ENCODE data around the gene AFF3.

AFF3 gene

DNA sequence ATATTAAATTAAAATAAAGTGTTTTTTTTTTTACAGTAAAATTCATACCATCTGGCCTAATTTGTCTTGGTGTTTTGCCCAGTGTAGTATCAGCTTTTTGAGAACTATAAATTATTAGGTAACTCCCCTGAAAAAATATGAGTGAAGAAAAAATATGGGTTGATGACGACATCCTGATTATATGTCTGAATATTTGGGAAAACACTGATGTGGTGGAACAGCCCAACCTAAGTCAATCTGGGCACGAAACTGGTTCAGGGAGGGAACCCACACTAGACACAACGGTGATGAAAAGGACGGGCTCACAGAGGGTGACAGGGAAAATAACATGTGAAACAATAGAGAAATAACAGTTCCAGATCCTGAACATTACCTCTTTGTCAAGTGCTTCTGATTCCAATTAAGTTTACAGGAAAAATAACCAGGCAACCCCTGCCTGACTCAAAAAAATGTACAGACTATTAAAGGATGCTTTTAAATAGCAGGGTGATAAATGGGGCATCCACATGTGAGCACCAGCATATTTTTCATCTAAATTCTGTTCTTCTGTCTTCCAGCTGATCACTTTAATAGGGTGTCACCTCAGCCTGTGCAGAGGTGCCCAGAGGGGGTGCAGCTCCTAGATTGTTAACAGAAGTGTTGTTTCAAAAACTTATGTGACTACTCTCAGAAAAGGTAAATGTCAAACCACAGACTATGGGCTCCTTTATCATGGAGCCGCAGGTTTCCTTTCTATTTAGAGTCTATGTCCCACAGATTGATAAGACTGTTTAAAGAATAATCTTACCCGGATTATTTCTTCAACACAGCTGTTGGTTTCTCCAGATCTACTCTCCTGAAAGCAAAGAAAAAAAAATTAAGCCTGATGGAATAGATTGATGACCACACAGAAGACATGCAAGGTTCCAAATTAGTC is 305.4 kb downstream of the AFF3 start:
- peaks cover 22% of the 10 kb centered on the region for H3K4me1 Mint-ChIP-seq

DNA sequence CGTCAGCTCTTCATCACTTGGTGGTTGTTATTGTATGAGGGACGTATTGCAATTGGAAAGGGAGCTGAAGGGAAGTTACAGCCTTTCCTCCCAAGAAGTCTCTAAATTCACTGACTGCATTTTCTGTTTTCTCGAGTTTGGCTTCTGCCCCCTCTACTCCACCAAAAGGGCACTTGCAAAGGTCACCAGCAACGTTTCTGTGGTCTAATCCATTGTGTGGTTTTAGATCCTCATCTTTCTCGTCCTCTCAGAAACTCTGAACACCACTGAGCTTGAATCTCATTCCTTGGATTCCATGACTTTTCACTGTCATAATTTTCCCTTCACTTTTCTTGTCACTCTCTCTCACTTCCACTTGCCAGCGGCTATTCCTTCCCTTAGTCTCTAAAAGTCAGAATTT is 308.0 kb downstream of the AFF3 start:
- H3K9me3 Mint-ChIP-seq = peaks cover 5% of the 10 kb centered on the region
- H3K27me3 Mint-ChIP-seq (ENCODE audit: low read depth, poor library complexity) = no peaks in the 10 kb centered on the region
- no peak for DNase-seq
- H3K4me3 Mint-ChIP-seq = no peak overlapping the region
- H3K36me3 Mint-ChIP-seq (ENCODE audit: low read depth) = peaks cover 75% of the 10 kb centered on the region
- H3K4me1 Mint-ChIP-seq = peaks cover 8% of the 10 kb centered on the region
- H3K27ac Mint-ChIP-seq = peak overlapping the region; percentile 33
- TF ChIP-seq, protein P1, sequence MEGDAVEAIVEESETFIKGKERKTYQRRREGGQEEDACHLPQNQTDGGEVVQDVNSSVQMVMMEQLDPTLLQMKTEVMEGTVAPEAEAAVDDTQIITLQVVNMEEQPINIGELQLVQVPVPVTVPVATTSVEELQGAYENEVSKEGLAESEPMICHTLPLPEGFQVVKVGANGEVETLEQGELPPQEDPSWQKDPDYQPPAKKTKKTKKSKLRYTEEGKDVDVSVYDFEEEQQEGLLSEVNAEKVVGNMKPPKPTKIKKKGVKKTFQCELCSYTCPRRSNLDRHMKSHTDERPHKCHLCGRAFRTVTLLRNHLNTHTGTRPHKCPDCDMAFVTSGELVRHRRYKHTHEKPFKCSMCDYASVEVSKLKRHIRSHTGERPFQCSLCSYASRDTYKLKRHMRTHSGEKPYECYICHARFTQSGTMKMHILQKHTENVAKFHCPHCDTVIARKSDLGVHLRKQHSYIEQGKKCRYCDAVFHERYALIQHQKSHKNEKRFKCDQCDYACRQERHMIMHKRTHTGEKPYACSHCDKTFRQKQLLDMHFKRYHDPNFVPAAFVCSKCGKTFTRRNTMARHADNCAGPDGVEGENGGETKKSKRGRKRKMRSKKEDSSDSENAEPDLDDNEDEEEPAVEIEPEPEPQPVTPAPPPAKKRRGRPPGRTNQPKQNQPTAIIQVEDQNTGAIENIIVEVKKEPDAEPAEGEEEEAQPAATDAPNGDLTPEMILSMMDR (IDR thresholded peaks at IDR 0.05) = no peak

More for the DNA sequence above, 305.4 kb downstream of the AFF3 start:
- DNase-seq = no peak
- H3K27me3 Mint-ChIP-seq (ENCODE audit: low read depth, poor library complexity) = no peaks in the 10 kb centered on the region
- peaks cover 4% of the 10 kb centered on the region for H3K9me3 Mint-ChIP-seq
- H3K27ac Mint-ChIP-seq = peak overlapping the region; percentile 8
- TF ChIP-seq, protein P1 (IDR thresholded peaks at IDR 0.05) = no peak
- H3K36me3 Mint-ChIP-seq (ENCODE audit: low read depth) = peaks cover 76% of the 10 kb centered on the region
- H3K4me3 Mint-ChIP-seq = no peak overlapping the region

DNA sequence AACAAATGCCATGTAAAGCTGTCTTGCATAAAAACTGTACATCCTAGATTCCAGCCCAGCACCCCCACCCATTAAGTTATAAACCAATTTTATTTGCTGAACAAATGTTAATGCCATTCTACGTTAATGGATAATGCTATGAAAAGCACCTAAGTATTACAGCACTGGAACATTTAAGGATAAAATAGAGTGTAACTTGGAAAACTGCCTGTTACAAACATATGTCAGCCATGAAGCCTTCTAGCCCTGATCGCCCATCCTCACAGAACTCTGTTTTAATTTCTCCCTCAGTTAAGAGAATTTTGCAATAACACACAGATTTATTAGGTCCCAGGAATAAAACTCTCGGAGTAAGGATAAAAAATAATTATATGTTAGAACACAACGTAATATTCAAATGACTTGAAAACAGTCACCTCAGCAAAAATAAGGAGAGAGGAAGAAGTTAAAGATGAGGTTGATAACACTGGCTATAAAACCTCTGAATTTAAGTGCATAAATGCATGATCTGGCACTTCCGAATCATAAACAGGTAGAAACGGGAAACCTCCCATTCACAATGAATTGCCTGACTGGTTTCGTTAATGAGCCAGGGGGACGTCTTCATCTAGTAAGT is 308.7 kb downstream of the AFF3 start:
- Mint-ChIP-seq H3K36me3 (ENCODE audit: low read depth) (peaks cover 82% of the 10 kb centered on the region), H3K4me3 (no peak overlapping the region), H3K9me3 (peaks cover 11% of the 10 kb centered on the region), H3K27ac (peak overlapping the region; percentile 23), H3K27me3 (ENCODE audit: low read depth, poor library complexity) (no peaks in the 10 kb centered on the region), H3K4me1 (peaks cover 8% of the 10 kb centered on the region)
- DNase-seq = no peak
- TF ChIP-seq, protein P1 (IDR thresholded peaks at IDR 0.05) = no peak

DNA sequence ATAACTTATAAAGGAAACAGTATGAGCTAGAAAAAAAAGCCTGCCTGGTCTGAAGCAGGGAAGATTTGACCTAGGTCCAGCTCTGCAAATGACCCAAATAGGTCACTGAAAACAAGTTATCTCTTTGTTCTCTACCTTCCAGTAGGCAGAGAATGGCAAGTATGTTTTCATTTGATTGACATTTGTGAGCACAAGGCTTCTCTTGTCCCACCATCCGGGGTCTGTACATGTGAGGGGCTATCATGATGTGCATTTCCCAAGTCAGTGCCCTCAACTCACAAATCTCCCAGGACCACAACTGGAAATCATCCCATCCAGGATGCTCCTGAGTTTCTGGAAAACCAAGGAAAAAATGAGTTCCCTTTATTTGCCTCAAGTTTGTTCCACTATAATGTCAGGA is 309.5 kb downstream of the AFF3 start:
- DNase-seq = no peak
- peaks cover 11% of the 10 kb centered on the region for H3K9me3 Mint-ChIP-seq
- H3K27ac Mint-ChIP-seq = no peak overlapping the region
- no peak overlapping the region for H3K4me3 Mint-ChIP-seq
- H3K36me3 Mint-ChIP-seq (ENCODE audit: low read depth) = peaks cover 83% of the 10 kb centered on the region
- TF ChIP-seq, protein P1 (IDR thresholded peaks at IDR 0.05) = no peak
- peaks cover 8% of the 10 kb centered on the region for H3K4me1 Mint-ChIP-seq
- H3K27me3 Mint-ChIP-seq (ENCODE audit: low read depth, poor library complexity) = peaks cover 5% of the 10 kb centered on the region

DNA sequence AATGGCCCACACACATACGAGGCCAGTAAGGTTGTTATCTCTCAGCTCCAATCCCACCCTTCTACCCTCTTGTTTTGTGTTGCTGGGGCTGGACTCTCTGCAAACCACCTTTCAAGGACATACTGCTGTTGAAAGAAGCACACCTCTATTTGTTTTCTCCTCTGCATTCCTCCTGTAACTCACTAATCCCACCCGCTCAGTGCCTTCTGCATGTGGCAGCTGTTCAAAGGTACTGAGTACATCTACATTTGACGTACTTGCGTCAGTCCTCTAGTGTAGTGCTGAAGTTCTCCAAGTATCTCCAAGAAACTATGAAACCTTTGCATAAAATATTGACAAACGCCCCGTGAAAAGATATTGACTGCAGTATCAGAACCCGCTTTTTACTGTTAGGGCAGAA is 310.6 kb downstream of the AFF3 start:
- Mint-ChIP-seq H3K27ac (peak overlapping the region; percentile 3), H3K27me3 (ENCODE audit: low read depth, poor library complexity) (peaks cover 5% of the 10 kb centered on the region), H3K4me3 (no peak overlapping the region), H3K4me1 (peaks cover 8% of the 10 kb centered on the region), H3K9me3 (peaks cover 11% of the 10 kb centered on the region), H3K36me3 (ENCODE audit: low read depth) (peaks cover 86% of the 10 kb centered on the region)
- no peak for DNase-seq
- TF ChIP-seq, protein P1 (IDR thresholded peaks at IDR 0.05) = no peak
